NCI-H2171 treated with DMSO at 0.1 percent for 48 hours (cell line): ENCODE data around the gene GTF3C5.
"Not testable (repeated sequence)": the region's sequence is repeated elsewhere in the genome, so short reads cannot be mapped to it uniquely, and the experiment has no call there.

Source experiments
- DNase-seq: peaks from one replicate; lab custom pipeline; 2025; lab: John Stamatoyannopoulos, UW

GTF3C5 gene

GRCh38 chr9:133030317-133031129 lies at the start of gene GTF3C5:
GTF3C5 (plus strand) TSS chr9:133030997; CDS start chr9:133031012, 15 bp downstream.
- peak; percentile 100 for DNase-seq

- no peak for DNase-seq
These were observed 48.3 kb upstream of the GTF3C5 start for GRCh38 chr9:132982458-132982857.

- DNase-seq = no peak
These were observed 47.2 kb upstream of the GTF3C5 start for GRCh38 chr9:132983491-132984201.

GRCh38 chr9:132984202-132985070 lies 46.4 kb upstream of the GTF3C5 start:
- no peak for DNase-seq

- no peak for DNase-seq
These were observed 45.8 kb upstream of the GTF3C5 start for GRCh38 chr9:132985071-132985350.

- no peak for DNase-seq
These were observed 45.3 kb upstream of the GTF3C5 start for GRCh38 chr9:132985489-132985888.

GRCh38 chr9:132986114-132986513 lies 44.7 kb upstream of the GTF3C5 start:
- no peak for DNase-seq

- no peak for DNase-seq
These were observed 43.9 kb upstream of the GTF3C5 start for GRCh38 chr9:132986640-132987620.

GRCh38 chr9:132988244-132989013 lies 42.4 kb upstream of the GTF3C5 start:
- no peak for DNase-seq

- no peak for DNase-seq
These were observed 41.8 kb upstream of the GTF3C5 start for GRCh38 chr9:132989014-132989310.

GRCh38 chr9:132989414-132989996 lies 41.3 kb upstream of the GTF3C5 start:
- no peak for DNase-seq

GRCh38 chr9:132989998-132990557 lies 40.7 kb upstream of the GTF3C5 start:
- DNase-seq = not testable (repeated sequence)

GRCh38 chr9:132990781-132991180 lies 40.0 kb upstream of the GTF3C5 start:
- no peak for DNase-seq

- no peak for DNase-seq
These were observed 39.2 kb upstream of the GTF3C5 start for GRCh38 chr9:132991351-132992300.

- no peak for DNase-seq
These were observed 37.3 kb upstream of the GTF3C5 start for GRCh38 chr9:132993511-132993939.

- DNase-seq = no peak
These were observed 36.2 kb upstream of the GTF3C5 start for GRCh38 chr9:132994410-132995120.

- DNase-seq = no peak
These were observed 35.7 kb upstream of the GTF3C5 start for GRCh38 chr9:132995121-132995420.

GRCh38 chr9:132995879-132996278 lies 34.9 kb upstream of the GTF3C5 start:
- DNase-seq = no peak
